Measurements from ENCODE around the gene RMDN2. TPM values are rescaled to one million over a fixed set of nuclear protein-coding genes. Genes with fewer than 3 reads are reported as not detected.
"Not testable (repeated sequence)": the region's sequence is repeated elsewhere in the genome, so short reads cannot be mapped to it uniquely, and the experiment has no call there.

The RMDN2 gene
- total RNA-seq, 1 experiment from 2014 or later: 4.3 TPM

GRCh38 chr2:38017836-38018235 lies 92.7 kb downstream of the RMDN2 start:
- no TSS peak for BruUV-seq (replicated peaks)
- no peaks in the 10 kb centered on the region for H3K36me3 Mint-ChIP-seq (ENCODE audit: insufficient read depth, unreplicated experiment)

DNA sequence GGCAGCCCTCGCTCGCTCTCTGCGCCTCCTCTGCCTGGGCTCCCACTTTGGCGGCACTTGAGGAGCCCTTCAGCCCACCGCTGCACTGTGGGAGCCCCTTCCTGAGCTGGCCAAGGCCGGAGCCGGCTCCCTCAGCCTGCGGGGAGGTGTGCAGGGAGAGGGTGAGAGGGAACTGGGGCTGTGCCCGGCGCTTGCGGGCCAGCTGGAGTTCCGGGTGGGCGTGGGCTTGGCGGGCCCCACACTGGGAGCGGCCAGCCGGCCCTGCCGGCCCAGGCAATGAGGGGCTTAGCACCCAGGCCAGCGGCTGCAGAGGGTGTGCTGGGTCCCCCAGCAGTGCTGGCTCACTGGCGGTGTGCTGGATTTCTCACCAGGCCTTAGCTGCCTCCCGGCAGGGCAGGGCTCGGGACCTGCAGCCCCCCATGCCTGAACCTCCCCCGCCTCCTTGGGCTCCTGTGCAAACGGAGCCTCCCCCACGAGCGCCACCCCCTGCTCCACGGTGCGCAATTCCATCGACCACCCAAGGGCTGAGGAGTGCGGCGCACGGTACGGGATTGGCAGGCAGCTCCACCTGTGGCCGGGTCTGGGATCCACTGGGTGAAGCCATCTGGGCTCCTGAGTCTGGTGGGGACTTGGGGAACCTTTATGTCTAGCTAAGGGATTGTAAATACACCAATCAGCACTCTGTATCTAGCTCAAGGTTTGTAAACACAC lies 95.4 kb downstream of the RMDN2 start:
- H3K4me1 ChIP-seq; POLR2A ChIA-PET; intact Hi-C loops (cut with micrococcal nuclease; ENCODE audit: unreplicated experiment); H3K9me3 ChIP-seq; DNase-seq; H3K27me3 Mint-ChIP-seq (ENCODE audit: insufficient read depth, unreplicated experiment); H3K4me3 Mint-ChIP-seq (ENCODE audit: unreplicated experiment); BruUV-seq (replicated peaks); H3K4me1 Mint-ChIP-seq (ENCODE audit: low read depth, unreplicated experiment); H3K27ac Mint-ChIP-seq (ENCODE audit: unreplicated experiment); CTCF ChIA-PET; H3K36me3 Mint-ChIP-seq (ENCODE audit: insufficient read depth, unreplicated experiment); H3K9me3 Mint-ChIP-seq (ENCODE audit: unreplicated experiment); H3K27me3 ChIP-seq (replicated peaks; ENCODE audit: control insufficient read depth, insufficient read depth, low read length); H3K4me3 ChIP-seq (ENCODE audit: low read depth, low read length); H3K36me3 ChIP-seq (ENCODE audit: control insufficient read depth, insufficient read depth, low read length): not testable (repeated sequence)

More at GRCh38 chr2:38017836-38018235, 92.7 kb downstream of the RMDN2 start:
- Histone ChIP-seq H3K36me3 (ENCODE audit: control insufficient read depth, insufficient read depth, low read length) (no peaks in the 10 kb centered on the region), H3K4me1 (no peaks in the 10 kb centered on the region), H3K27me3 (replicated peaks; ENCODE audit: control insufficient read depth, insufficient read depth, low read length) (no peaks in the 10 kb centered on the region), H3K9me3 (no peaks in the 10 kb centered on the region), H3K4me3 (ENCODE audit: low read depth, low read length) (no peak overlapping the region)
- TF ChIP-seq, protein P1, sequence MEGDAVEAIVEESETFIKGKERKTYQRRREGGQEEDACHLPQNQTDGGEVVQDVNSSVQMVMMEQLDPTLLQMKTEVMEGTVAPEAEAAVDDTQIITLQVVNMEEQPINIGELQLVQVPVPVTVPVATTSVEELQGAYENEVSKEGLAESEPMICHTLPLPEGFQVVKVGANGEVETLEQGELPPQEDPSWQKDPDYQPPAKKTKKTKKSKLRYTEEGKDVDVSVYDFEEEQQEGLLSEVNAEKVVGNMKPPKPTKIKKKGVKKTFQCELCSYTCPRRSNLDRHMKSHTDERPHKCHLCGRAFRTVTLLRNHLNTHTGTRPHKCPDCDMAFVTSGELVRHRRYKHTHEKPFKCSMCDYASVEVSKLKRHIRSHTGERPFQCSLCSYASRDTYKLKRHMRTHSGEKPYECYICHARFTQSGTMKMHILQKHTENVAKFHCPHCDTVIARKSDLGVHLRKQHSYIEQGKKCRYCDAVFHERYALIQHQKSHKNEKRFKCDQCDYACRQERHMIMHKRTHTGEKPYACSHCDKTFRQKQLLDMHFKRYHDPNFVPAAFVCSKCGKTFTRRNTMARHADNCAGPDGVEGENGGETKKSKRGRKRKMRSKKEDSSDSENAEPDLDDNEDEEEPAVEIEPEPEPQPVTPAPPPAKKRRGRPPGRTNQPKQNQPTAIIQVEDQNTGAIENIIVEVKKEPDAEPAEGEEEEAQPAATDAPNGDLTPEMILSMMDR (IDR thresholded peaks at IDR 0.05; ENCODE audit: insufficient read depth in 1 of 2, low read depth in 1 of 2, low read length in 1 of 2, severe bottlenecking in 1 of 2, unreplicated experiment in 1 of 2): no peak
- no peak overlapping the region for H3K27ac Mint-ChIP-seq (ENCODE audit: unreplicated experiment)
- H3K9me3 Mint-ChIP-seq (ENCODE audit: unreplicated experiment): no peaks in the 10 kb centered on the region
- DNase-seq: no peak
- no peaks in the 10 kb centered on the region for H3K4me1 Mint-ChIP-seq (ENCODE audit: low read depth, unreplicated experiment)
- ChIA-PET CTCF (no interaction called here), POLR2A (no interaction called here)
- no peak overlapping the region for H3K4me3 Mint-ChIP-seq (ENCODE audit: unreplicated experiment)
- H3K27me3 Mint-ChIP-seq (ENCODE audit: insufficient read depth, unreplicated experiment): no peaks in the 10 kb centered on the region
- intact Hi-C loops (cut with micrococcal nuclease; ENCODE audit: unreplicated experiment): no loop called here

DNA sequence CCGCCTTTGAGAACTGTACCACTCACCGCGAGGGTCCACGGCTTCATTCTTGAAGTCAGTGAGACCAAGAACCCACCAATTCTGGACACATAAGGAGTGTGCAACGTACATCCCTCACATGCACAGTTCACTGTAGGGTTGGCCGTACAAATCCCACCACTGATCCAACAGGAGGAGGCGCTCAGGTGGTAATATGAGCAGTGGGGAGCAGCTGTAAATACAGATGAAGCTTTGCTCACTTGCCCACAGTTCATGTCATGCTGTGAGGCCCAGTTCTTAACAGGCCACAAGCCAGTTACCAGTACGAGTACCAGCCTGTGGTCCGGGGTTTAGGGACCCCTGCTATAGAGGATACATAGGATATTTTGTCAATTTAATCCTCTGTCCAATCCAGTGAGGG lies 96.5 kb downstream of the RMDN2 start:
- Mint-ChIP-seq H3K9me3 (ENCODE audit: unreplicated experiment) (no peaks in the 10 kb centered on the region), H3K4me1 (ENCODE audit: low read depth, unreplicated experiment) (no peaks in the 10 kb centered on the region), H3K4me3 (ENCODE audit: unreplicated experiment) (no peak overlapping the region), H3K27me3 (ENCODE audit: insufficient read depth, unreplicated experiment) (peaks cover 9% of the 10 kb centered on the region), H3K27ac (ENCODE audit: unreplicated experiment) (no peak overlapping the region), H3K36me3 (ENCODE audit: insufficient read depth, unreplicated experiment) (no peaks in the 10 kb centered on the region)
- ChIA-PET CTCF (no interaction called here), POLR2A (no interaction called here)
- no peaks in the 10 kb centered on the region for H3K4me1 ChIP-seq
- no peaks in the 10 kb centered on the region for H3K27me3 ChIP-seq (replicated peaks; ENCODE audit: control insufficient read depth, insufficient read depth, low read length)
- no TSS peak for BruUV-seq (replicated peaks)
- DNase-seq: no peak
- TF ChIP-seq, protein P1 (IDR thresholded peaks at IDR 0.05; ENCODE audit: insufficient read depth in 1 of 2, low read depth in 1 of 2, low read length in 1 of 2, severe bottlenecking in 1 of 2, unreplicated experiment in 1 of 2): no peak
- H3K36me3 ChIP-seq (ENCODE audit: control insufficient read depth, insufficient read depth, low read length): no peaks in the 10 kb centered on the region
- intact Hi-C loops (cut with micrococcal nuclease; ENCODE audit: unreplicated experiment): no loop called here
- no peaks in the 10 kb centered on the region for H3K9me3 ChIP-seq
- no peak overlapping the region for H3K4me3 ChIP-seq (ENCODE audit: low read depth, low read length)

Data from Caco-2 (cell line).